Measurements from ENCODE around the gene CDCP2.

- TF ChIP-seq CTCF (conservative IDR thresholded peaks at IDR 0.05 in 1 of 2, IDR thresholded peaks at IDR 0.05 in 1 of 2; ENCODE audit: extremely low read depth in 1 of 2, insufficient read depth in 1 of 2, low read depth in 1 of 2, low read length in 2 of 2) (no peak), EZH2 (IDR thresholded peaks at IDR 0.05; ENCODE audit: borderline replicate concordance, low read length) (no peak)
Measured at GRCh38 chr1:54149734-54150133, 3.1 kb downstream of the CDCP2 start.
